Colonic mucosa (tissue), 4 donors: ENCODE measurements around the gene PPP1R7. TPM values are rescaled to one million over a fixed set of nuclear protein-coding genes. Genes with fewer than 3 reads are reported as not detected.

ENCODE experiments used
- DNase-seq: peaks from one replicate; pipeline ENCODE4 v3.0.0-alpha.2; 2020
- H3K27ac ChIP-seq: fragments of 200-600 bp; one replicate; pipeline ENCODE4 v1.8.0; 2021
- H3K27me3 ChIP-seq: fragments of 200-600 bp; one replicate; pipeline ENCODE4 v1.8.0; 2021
- H3K36me3 ChIP-seq: fragments of 200-600 bp; one replicate; pipeline ENCODE4 v1.8.0; 2021
- H3K4me1 ChIP-seq: fragments of 200-600 bp; one replicate; pipeline ENCODE4 v1.8.0; 2021; ENCODE audit warnings: mild to moderate bottlenecking
- H3K4me3 ChIP-seq: fragments of 200-600 bp; one replicate; pipeline ENCODE4 v1.8.0; 2021
- H3K9ac ChIP-seq, 2 donors: one replicate each; pipeline ENCODE4 v1.7.0; 2013; ENCODE audit warnings: control low read depth in 2 of 2, low read depth in 2 of 2, low read length in 2 of 2
- H3K9me3 ChIP-seq: fragments of 200-600 bp; one replicate; pipeline ENCODE4 v1.8.0; 2021
- intact Hi-C: fragments of 100-400 bp; cut with DNase I; formaldehyde crosslinking; loops from one replicate; pipeline ENCODE4 v1.14.1; 2022
- total RNA-seq, 2 donors: library from RNA; stranded (reverse); fragmentation: NEBNext Ultra II Directional in 1 of 2; extraction: Animal tissue kit (Norgen Biotek cat#: 25700) in 1 of 2; gene quantifications; one replicate each; pipeline ENCODE4 v1.2.1, GENCODE V29; 2021
- TF ChIP-seq, protein P1 (sequence below): fragments of 200-600 bp; IDR thresholded peaks from one replicate; pipeline ENCODE4 v1.8.0; 2022; ENCODE audit warnings: antibody characterized with exemption, mild to moderate bottlenecking
- donor health status: healthy.
- donor health status: DM: no; HTN: no; CAD: no.
- donor health status: DM: no; HTN: no; CAD: no.

The PPP1R7 gene
- total RNA-seq, 2 donors from 2014 or later, result 74.7 to 77.8 TPM

DNA sequence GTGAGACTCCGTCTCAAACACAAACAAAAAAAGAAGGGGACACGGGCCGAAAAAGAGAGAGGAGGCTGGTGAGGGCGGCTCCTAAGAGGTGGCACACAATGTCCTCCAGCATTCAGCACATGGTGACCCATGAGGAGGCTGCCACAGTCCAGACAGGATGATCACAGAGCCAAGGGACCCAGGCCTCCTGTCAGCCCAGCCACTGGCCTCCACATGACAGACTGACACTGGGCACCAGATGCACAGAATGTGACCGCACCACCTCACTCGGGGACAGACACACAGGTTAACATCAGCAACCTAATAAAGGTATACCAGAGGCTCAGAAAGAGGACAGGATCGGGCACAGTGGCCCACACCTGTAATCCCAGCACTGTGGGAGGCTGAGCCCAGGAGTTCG is 22.0 kb upstream of the PPP1R7 start:
- no peak for DNase-seq
- Histone ChIP-seq H3K9me3 (no peaks in the 10 kb centered on the region), H3K9ac (no peak overlapping the region), H3K4me3 (no peak overlapping the region), H3K27ac (no peak overlapping the region), H3K36me3 (no peaks in the 10 kb centered on the region), H3K27me3 (no peaks in the 10 kb centered on the region), H3K4me1 (no peaks in the 10 kb centered on the region)
- intact Hi-C loops, result no loop called here
- TF ChIP-seq, protein P1, sequence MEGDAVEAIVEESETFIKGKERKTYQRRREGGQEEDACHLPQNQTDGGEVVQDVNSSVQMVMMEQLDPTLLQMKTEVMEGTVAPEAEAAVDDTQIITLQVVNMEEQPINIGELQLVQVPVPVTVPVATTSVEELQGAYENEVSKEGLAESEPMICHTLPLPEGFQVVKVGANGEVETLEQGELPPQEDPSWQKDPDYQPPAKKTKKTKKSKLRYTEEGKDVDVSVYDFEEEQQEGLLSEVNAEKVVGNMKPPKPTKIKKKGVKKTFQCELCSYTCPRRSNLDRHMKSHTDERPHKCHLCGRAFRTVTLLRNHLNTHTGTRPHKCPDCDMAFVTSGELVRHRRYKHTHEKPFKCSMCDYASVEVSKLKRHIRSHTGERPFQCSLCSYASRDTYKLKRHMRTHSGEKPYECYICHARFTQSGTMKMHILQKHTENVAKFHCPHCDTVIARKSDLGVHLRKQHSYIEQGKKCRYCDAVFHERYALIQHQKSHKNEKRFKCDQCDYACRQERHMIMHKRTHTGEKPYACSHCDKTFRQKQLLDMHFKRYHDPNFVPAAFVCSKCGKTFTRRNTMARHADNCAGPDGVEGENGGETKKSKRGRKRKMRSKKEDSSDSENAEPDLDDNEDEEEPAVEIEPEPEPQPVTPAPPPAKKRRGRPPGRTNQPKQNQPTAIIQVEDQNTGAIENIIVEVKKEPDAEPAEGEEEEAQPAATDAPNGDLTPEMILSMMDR, result no peak

DNA sequence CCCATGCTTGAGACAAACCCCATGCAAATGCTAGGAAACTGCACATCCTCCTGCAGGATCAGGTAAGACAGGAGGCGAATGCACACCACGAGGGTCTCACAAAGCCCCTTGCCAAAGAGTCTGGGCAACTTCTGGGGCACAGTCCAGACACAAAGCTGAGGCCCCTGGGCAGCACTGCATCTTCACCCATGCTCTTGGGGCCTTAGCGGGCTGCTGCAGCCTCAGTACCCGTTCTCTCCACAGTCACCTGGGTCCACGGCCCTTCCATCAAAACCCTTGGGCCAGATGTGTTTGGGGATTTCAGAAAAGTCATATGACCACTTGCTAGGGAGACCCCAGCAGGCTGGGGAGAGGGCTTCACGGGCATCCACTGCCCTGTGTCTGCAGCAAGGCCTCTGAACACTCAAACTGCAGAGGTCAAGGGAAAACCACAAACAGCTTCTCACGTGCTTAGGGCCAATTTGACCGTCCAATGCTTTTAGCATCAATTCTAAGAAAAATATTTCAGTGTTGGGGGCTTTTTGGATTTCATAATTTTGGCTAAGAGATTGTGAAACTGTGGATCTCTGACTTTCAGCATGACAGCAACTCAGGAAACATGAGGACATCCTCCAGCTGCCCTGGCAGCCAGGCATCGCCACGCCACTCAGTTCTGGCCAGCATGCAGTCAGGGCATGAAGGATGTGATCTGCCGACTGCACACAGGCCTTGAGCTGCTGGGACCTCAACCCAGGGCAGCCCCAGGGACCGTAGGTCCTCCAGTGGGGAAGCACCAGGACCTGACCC is 21.0 kb upstream of the PPP1R7 start:
- TF ChIP-seq, protein P1, result no peak
- no peak overlapping the region for H3K27ac ChIP-seq
- intact Hi-C loops, result no loop called here
- H3K4me3 ChIP-seq, result no peak overlapping the region
- no peaks in the 10 kb centered on the region for H3K36me3 ChIP-seq
- H3K4me1 ChIP-seq, result no peaks in the 10 kb centered on the region
- no peaks in the 10 kb centered on the region for H3K9me3 ChIP-seq
- H3K9ac ChIP-seq, result no peak overlapping the region
- no peak for DNase-seq
- no peaks in the 10 kb centered on the region for H3K27me3 ChIP-seq

DNA sequence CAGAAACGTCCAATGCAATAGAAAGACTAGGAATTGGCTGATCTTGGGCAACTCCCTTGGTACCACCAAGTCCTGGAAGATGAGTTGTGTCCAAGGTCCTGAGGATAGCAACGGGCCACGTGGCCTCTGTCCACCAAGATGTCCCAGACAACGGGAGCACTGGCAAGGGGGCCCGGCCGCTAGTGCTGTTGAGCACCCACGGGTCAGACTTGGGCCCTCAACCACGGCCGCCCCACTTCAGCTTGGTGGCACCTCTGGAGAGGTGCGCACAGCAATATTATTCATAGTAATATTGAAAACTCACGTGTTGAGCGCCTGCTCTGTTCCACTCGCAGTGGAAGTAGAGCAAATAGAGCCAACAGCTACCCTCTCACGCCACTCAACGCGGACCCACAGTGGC is 20.0 kb upstream of the PPP1R7 start:
- no peaks in the 10 kb centered on the region for H3K4me1 ChIP-seq

DNA sequence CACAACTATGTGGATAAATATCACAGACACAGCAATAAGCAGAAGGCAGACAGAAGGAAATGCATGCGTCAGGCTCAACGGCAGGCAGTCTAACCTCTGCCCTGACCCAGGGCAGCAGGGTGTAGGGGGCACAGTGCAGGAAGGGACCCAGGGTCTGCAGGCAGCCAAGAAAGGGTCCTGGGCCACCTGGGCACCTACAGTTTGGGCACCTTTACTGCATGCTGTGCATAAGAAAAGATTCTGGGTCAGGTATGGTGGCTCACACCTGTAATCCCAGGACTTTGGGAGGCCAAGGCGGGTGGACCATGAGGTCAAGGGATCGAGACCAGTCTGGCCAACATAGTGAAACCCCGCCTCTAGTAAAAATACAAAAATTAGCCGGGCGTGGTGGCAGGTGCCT is 18.7 kb upstream of the PPP1R7 start:
- Histone ChIP-seq H3K36me3 (no peaks in the 10 kb centered on the region), H3K27ac (no peak overlapping the region), H3K4me1 (no peaks in the 10 kb centered on the region), H3K27me3 (no peaks in the 10 kb centered on the region), H3K4me3 (no peak overlapping the region), H3K9me3 (no peaks in the 10 kb centered on the region), H3K9ac (no peak overlapping the region)
- TF ChIP-seq, protein P1, result no peak
- intact Hi-C loops, result no loop called here
- no peak for DNase-seq

More for the DNA sequence above, 20.0 kb upstream of the PPP1R7 start:
- no peaks in the 10 kb centered on the region for H3K27me3 ChIP-seq
- no peak overlapping the region for H3K27ac ChIP-seq
- H3K4me3 ChIP-seq, result no peak overlapping the region
- no peak overlapping the region for H3K9ac ChIP-seq
- no peaks in the 10 kb centered on the region for H3K9me3 ChIP-seq
- TF ChIP-seq, protein P1, result no peak
- no peak for DNase-seq
- H3K36me3 ChIP-seq, result no peaks in the 10 kb centered on the region
- intact Hi-C loops, result no loop called here

DNA sequence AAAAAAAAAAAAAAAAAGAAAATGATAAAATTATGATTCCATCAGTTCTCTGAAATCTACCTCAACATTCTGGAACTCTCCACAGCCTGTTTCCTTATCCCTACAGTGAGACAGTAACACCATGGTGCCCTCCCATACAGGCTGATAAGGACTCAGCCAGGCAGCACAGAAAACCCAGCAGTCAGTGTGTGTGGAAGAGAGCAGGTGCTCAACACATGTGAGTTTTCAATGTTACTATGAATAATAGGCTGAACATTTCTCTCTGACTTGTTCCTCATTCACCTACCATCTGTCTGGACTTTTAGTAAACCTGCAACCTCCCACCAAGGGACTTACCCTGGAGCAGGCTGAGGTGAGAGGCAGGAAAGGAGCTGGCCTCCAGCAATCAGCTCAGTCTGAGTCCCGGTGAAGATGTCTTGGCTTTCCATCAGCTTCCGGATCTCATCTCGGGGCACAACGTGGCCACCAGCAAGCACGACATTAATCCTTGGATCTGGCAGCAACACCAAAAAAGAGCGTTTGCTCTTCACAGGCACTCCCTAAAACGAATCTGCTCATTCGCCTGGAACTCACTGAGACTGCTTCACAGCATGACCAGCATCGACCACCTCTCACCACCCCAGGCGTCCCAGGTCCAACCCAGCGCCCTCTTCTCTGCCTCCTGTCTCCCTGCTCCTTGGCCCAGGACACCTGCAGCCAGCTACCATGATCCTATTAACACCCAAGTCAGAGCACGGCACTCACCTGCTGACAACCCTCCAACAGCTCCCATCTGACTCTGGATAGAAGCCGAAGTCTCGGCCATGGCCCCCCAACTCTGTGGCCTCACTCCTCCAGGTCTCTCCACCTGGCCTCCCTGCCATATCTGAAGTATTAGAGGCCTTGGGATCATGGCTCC is 17.5 kb upstream of the PPP1R7 start:
- intact Hi-C loops, result no loop called here
- DNase-seq, result no peak
- Histone ChIP-seq H3K9me3 (no peaks in the 10 kb centered on the region), H3K4me1 (no peaks in the 10 kb centered on the region), H3K9ac (no peak overlapping the region), H3K27me3 (no peaks in the 10 kb centered on the region), H3K4me3 (no peak overlapping the region), H3K27ac (no peak overlapping the region), H3K36me3 (no peaks in the 10 kb centered on the region)
- TF ChIP-seq, protein P1, result no peak
